Activated CD4-positive, CD25-positive, alpha-beta regulatory T cell treated with anti-CD3 and anti-CD28 coated beads, Interleukin-2, amount 50 U/mL, for 16 hours (primary cell): ENCODE data around the gene CNGB1.
"Not testable (repeated sequence)": the region's sequence is repeated elsewhere in the genome, so short reads cannot be mapped to it uniquely, and the experiment has no call there.

Source experiments
- DNase-seq: peaks from one replicate; pipeline ENCODE4 v3.0.0-alpha.2; 2020; ENCODE audit warnings: low read depth, low spot score

The CNGB1 gene

GRCh38 chr16:57997176-57997527 is 26.2 kb upstream of the CNGB1 start:
- no peak for DNase-seq

GRCh38 chr16:57996406-57997175 is 25.7 kb upstream of the CNGB1 start:
- DNase-seq, result no peak

GRCh38 chr16:57995721-57996405 is 24.9 kb upstream of the CNGB1 start:
- DNase-seq, result no peak

GRCh38 chr16:57994778-57995177 is 23.9 kb upstream of the CNGB1 start:
- DNase-seq, result no peak

GRCh38 chr16:57994361-57994760 is 23.4 kb upstream of the CNGB1 start:
- no peak for DNase-seq

- DNase-seq, result no peak
Observed at GRCh38 chr16:57993897-57994296, 23.0 kb upstream of the CNGB1 start.

- no peak for DNase-seq
Observed at GRCh38 chr16:57993438-57993837, 22.5 kb upstream of the CNGB1 start.

GRCh38 chr16:57992084-57992483 is 21.2 kb upstream of the CNGB1 start:
- DNase-seq, result no peak

- DNase-seq, result no peak
Observed at GRCh38 chr16:57991551-57992059, 20.7 kb upstream of the CNGB1 start.

GRCh38 chr16:57988929-57989328 is 18.0 kb upstream of the CNGB1 start:
- no peak for DNase-seq

GRCh38 chr16:57987441-57988177 is 16.7 kb upstream of the CNGB1 start:
- no peak for DNase-seq

- DNase-seq, result no peak
Observed at GRCh38 chr16:57986196-57986595, 15.3 kb upstream of the CNGB1 start.

GRCh38 chr16:57985204-57986181 is 14.6 kb upstream of the CNGB1 start:
- no peak for DNase-seq

GRCh38 chr16:57984443-57985203 is 13.7 kb upstream of the CNGB1 start:
- peak; percentile 73 for DNase-seq

GRCh38 chr16:57982385-57982784 is 11.5 kb upstream of the CNGB1 start:
- DNase-seq, result no peak

GRCh38 chr16:57981636-57982035 is 10.7 kb upstream of the CNGB1 start:
- no peak for DNase-seq

- no peak for DNase-seq
Observed at GRCh38 chr16:57979006-57979585, 8.2 kb upstream of the CNGB1 start.

- not testable (repeated sequence) for DNase-seq
Observed at GRCh38 chr16:57978070-57978465, 7.1 kb upstream of the CNGB1 start.

- DNase-seq, result no peak
Observed at GRCh38 chr16:57977418-57978069, 6.6 kb upstream of the CNGB1 start.
